Mucosa of rectum (tissue), 2 donors: ENCODE results near the gene SLC27A3.

Source experiments
- H3K27ac ChIP-seq, 2 donors: one replicate each; pipeline ENCODE4 v1.7.0; 2013; ENCODE audit warnings: inconsistent platforms in 2 of 2, low read depth in 2 of 2, low read length in 2 of 2
- H3K27me3 ChIP-seq, 2 donors: one replicate each; pipeline ENCODE4 v1.7.0; 2013; ENCODE audit warnings: low read length in 2 of 2; ENCODE audit not compliant: control insufficient read depth in 2 of 2, insufficient read depth in 2 of 2
- H3K36me3 ChIP-seq, 2 donors: one replicate each; pipeline ENCODE4 v1.7.0; 2013; ENCODE audit warnings: low read length in 2 of 2; ENCODE audit not compliant: control insufficient read depth in 2 of 2, insufficient read depth in 2 of 2
- H3K4me1 ChIP-seq, 2 donors: one replicate each; pipeline ENCODE4 v1.7.0; 2013; ENCODE audit warnings: low read length in 2 of 2, mild to moderate bottlenecking in 1 of 2; ENCODE audit not compliant: control insufficient read depth in 2 of 2, insufficient read depth in 2 of 2
- H3K4me3 ChIP-seq, 2 donors: one replicate each; pipeline ENCODE4 v1.7.0; 2013; ENCODE audit warnings: low read length in 2 of 2
- H3K9ac ChIP-seq, 2 donors: one replicate each; pipeline ENCODE4 v1.7.0; 2013; ENCODE audit warnings: low read length in 2 of 2, low read depth in 1 of 2, mild to moderate bottlenecking in 1 of 2
- H3K9me3 ChIP-seq, 2 donors: one replicate each; pipeline ENCODE4 v1.7.0; 2013; ENCODE audit warnings: low read length in 2 of 2; ENCODE audit not compliant: control insufficient read depth in 2 of 2
- donor health status: healthy.
- donor health status: Normal muscosa, but diverticular disease.

SLC27A3 gene

DNA sequence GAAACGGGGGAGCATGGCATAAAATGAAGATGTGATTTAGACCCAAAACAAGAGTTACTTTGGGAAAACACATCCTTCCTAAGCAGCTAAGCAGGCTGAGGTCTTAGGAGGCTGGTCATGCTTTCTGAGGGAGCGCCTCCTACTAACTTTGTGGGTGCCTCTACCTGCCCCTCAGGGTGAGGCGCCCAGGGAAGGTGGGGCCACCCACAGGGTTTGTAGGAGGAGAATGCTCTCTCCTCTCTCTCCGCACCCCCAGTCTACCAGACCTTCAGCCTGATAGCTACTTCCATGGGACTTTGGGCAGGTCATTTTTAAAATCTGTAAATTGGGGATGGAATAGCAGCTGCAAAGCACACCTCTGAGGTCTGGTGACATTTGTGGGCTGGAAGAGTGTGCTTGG is 23.8 kb downstream of the SLC27A3 start:
- Histone ChIP-seq H3K4me3 (no peak overlapping the region), H3K9ac (no peak overlapping the region), H3K27ac (no peak overlapping the region), H3K4me1 (no peaks in the 10 kb centered on the region), H3K36me3 (peaks cover 0 to 2% of the 10 kb centered on the region in 2 donors), H3K27me3 (no peaks in the 10 kb centered on the region), H3K9me3 (no peaks in the 10 kb centered on the region)

- Histone ChIP-seq H3K36me3 (peaks cover 0 to 2% of the 10 kb centered on the region in 2 donors), H3K4me1 (no peaks in the 10 kb centered on the region), H3K4me3 (no peak overlapping the region), H3K9ac (no peak overlapping the region), H3K27me3 (no peaks in the 10 kb centered on the region), H3K9me3 (no peaks in the 10 kb centered on the region), H3K27ac (no peak overlapping the region)
Measured at GRCh38 chr1:153799566-153800465, 24.6 kb downstream of the SLC27A3 start.

DNA sequence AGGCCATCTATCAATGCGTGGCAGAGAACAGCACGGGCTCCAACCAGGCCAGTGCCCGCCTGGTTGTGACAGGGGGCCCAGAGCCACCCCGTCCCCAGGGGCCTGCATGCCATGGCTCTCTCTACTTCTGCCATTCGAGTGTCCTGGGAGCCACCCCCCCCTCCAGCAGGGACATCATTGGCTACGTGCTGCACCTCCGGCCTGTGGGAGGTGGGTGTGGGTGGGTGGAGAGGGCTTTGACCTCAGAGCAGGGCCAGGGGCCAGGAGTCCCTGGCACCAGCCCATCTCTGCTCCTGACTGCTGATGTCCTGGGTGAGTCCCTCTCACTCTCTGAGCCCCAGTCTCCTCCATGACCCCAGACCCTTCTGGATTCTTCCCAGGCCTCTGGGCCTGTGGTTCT is 25.3 kb downstream of the SLC27A3 start:
- Histone ChIP-seq H3K27me3 (no peaks in the 10 kb centered on the region), H3K4me1 (no peaks in the 10 kb centered on the region), H3K4me3 (no peak overlapping the region), H3K9me3 (no peaks in the 10 kb centered on the region), H3K36me3 (peaks cover 0 to 2% of the 10 kb centered on the region in 2 donors), H3K27ac (no peak overlapping the region), H3K9ac (no peak overlapping the region)

GRCh38 chr1:153801028-153801625 is 25.9 kb downstream of the SLC27A3 start:
- Histone ChIP-seq H3K4me1 (peaks cover 0 to 2% of the 10 kb centered on the region in 2 donors), H3K9ac (no peak overlapping the region), H3K36me3 (peaks cover 0 to 2% of the 10 kb centered on the region in 2 donors), H3K27me3 (no peaks in the 10 kb centered on the region), H3K27ac (no peak overlapping the region), H3K4me3 (no peak overlapping the region), H3K9me3 (no peaks in the 10 kb centered on the region)

- no peaks in the 10 kb centered on the region for H3K9me3 ChIP-seq
- H3K4me3 ChIP-seq: no peak overlapping the region
- no peak overlapping the region for H3K9ac ChIP-seq
- no peak overlapping the region for H3K27ac ChIP-seq
- H3K27me3 ChIP-seq: no peaks in the 10 kb centered on the region
- peaks cover 0 to 2% of the 10 kb centered on the region in 2 donors for H3K4me1 ChIP-seq
- H3K36me3 ChIP-seq: peaks cover 2 to 4% of the 10 kb centered on the region in 2 donors
Measured at GRCh38 chr1:153801786-153802697, 26.8 kb downstream of the SLC27A3 start.

DNA sequence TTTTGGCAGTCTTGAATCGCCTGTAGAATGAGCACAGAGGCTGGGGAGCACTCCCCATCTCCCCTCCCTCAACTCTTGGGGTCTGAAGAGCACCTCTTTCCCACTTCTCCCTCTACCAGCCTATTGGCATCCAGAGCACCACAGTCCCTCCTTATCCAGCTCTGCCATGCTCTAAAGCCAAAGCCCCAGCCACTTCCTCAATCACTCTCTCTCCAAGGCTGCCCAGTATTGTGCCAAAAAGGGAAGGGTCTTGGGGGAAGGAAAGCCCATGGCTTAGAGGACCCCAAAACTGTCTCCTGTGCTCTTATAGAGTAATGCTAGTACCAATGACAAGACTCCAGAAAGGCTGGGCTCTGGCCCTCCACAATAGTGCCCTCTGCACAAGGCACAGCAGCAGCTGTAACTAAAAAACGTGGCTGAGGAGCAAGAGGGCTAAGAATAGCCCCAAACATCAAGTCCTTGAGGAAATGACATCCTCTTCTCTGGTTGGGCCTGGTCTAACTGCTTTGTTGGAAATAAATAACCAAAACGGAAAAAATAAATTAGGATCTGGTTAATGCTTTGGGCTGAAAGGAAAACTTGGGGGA is 28.4 kb downstream of the SLC27A3 start:
- Histone ChIP-seq H3K9me3 (no peaks in the 10 kb centered on the region), H3K9ac (no peak overlapping the region), H3K4me3 (no peak overlapping the region), H3K27ac (no peak overlapping the region), H3K36me3 (peaks cover 5 to 14% of the 10 kb centered on the region in 2 donors), H3K4me1 (peaks cover 0 to 2% of the 10 kb centered on the region in 2 donors), H3K27me3 (no peaks in the 10 kb centered on the region)

DNA sequence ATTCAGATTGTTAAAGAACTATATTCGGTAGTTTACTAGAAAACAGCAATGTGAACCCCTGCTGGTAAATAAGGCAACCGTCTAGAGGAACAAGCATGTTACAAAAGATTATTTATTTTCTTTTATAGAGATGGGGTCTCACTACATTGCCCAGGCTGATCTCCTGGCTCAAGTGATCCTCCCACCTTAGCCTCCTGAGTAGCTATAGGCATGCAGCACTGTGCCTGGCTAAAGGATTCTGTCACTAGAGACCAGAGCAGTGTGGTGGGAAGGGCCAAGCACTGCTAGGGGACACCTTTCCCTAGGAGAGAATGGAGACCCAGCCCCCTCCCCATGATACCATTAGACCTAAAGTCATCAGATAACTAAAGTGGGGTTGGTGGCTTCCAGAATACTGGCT is 28.9 kb downstream of the SLC27A3 start:
- Histone ChIP-seq H3K9ac (no peak overlapping the region), H3K36me3 (peaks cover 9 to 18% of the 10 kb centered on the region in 2 donors), H3K27ac (no peak overlapping the region), H3K27me3 (no peaks in the 10 kb centered on the region), H3K9me3 (no peaks in the 10 kb centered on the region), H3K4me1 (peaks cover 0 to 2% of the 10 kb centered on the region in 2 donors), H3K4me3 (no peak overlapping the region)

- Histone ChIP-seq H3K27me3 (no peaks in the 10 kb centered on the region), H3K9ac (no peak overlapping the region), H3K9me3 (no peaks in the 10 kb centered on the region), H3K27ac (peak overlapping the region; percentile 29 to 52), H3K36me3 (peaks cover 20 to 29% of the 10 kb centered on the region in 2 donors), H3K4me3 (no peak overlapping the region), H3K4me1 (peaks cover 0 to 2% of the 10 kb centered on the region in 2 donors)
Measured at GRCh38 chr1:153805042-153805745, 30.0 kb downstream of the SLC27A3 start.
